ENCODE results near the gene DAB2IP.

Gene DAB2IP

GRCh38 chr9:121819428-121820231 lies 168.2 kb downstream of the DAB2IP start:
- TF ChIP-seq CTCF (IDR thresholded peaks at IDR 0.05; ENCODE audit: low read depth, low read length) = no peak
- H3K4me3 ChIP-seq (ENCODE audit: low read depth, low read length) = no peak overlapping the region

- H3K4me3 ChIP-seq (ENCODE audit: low read depth, low read length) = no peak overlapping the region
- TF ChIP-seq CTCF (IDR thresholded peaks at IDR 0.05; ENCODE audit: low read depth, low read length) = no peak
These were observed 169.0 kb downstream of the DAB2IP start for GRCh38 chr9:121820286-121821005.

GRCh38 chr9:121821326-121821725 lies 169.9 kb downstream of the DAB2IP start:
- no peak for TF ChIP-seq CTCF (IDR thresholded peaks at IDR 0.05; ENCODE audit: low read depth, low read length)
- no peak overlapping the region for H3K4me3 ChIP-seq (ENCODE audit: low read depth, low read length)

- H3K4me3 ChIP-seq (ENCODE audit: low read depth, low read length) = no peak overlapping the region
These were observed 171.0 kb downstream of the DAB2IP start for GRCh38 chr9:121822093-121823085.

GRCh38 chr9:121823451-121824169 lies 172.2 kb downstream of the DAB2IP start:
- TF ChIP-seq CTCF (IDR thresholded peaks at IDR 0.05; ENCODE audit: low read depth, low read length) = no peak
- no peak overlapping the region for H3K4me3 ChIP-seq (ENCODE audit: low read depth, low read length)

More at GRCh38 chr9:121822093-121823085, 171.0 kb downstream of the DAB2IP start:
- TF ChIP-seq CTCF (IDR thresholded peaks at IDR 0.05; ENCODE audit: low read depth, low read length) = no peak

- H3K4me3 ChIP-seq (ENCODE audit: low read depth, low read length) = no peak overlapping the region
- TF ChIP-seq CTCF (IDR thresholded peaks at IDR 0.05; ENCODE audit: low read depth, low read length) = no peak
These were observed 173.2 kb downstream of the DAB2IP start for GRCh38 chr9:121824651-121825030.

Data from WI38 (cell line).